Thyroid gland (tissue), 4 donors: ENCODE data around the gene DUSP8. TPM values are rescaled to one million over a fixed set of nuclear protein-coding genes. Genes with fewer than 3 reads are reported as not detected.
A peak's percentile ranks its signal among the peaks of the same experiment; 100 is the strongest.

ENCODE experiments used
- DNase-seq, 2 donors: peaks; one replicate each; pipeline ENCODE4 v3.0.0-alpha.2; 2019
- H3K27ac ChIP-seq, 3 donors: fragments of 200-600 bp; sonication (generic); 1 replicate in 2 of 3; 2 replicates in 1 of 3; pipeline ENCODE4 v1.5.1; 2016 to 2019; ENCODE audit warnings: mild to moderate bottlenecking in 1 of 3, moderate library complexity in 1 of 3
- H3K27me3 ChIP-seq: fragments of 200-600 bp; sonication (generic); one replicate; pipeline ENCODE4 v1.5.1; 2019
- H3K36me3 ChIP-seq, 2 donors: fragments of 200-600 bp; sonication (generic); one replicate each; pipeline ENCODE4 v1.5.1; 2016 to 2019
- H3K4me1 ChIP-seq, 2 donors: fragments of 200-600 bp; sonication (generic); one replicate each; pipeline ENCODE4 v1.5.1; 2017 to 2019
- H3K4me3 ChIP-seq, 3 donors: fragments of 200-600 bp; sonication (generic); replicated peaks in 1 of 3; 1 replicate in 2 of 3; 2 replicates in 1 of 3; pipeline ENCODE4 v1.5.1; 2016; ENCODE audit warnings: mild to moderate bottlenecking in 1 of 3
- H3K9me3 ChIP-seq: fragments of 200-600 bp; sonication (generic); one replicate; pipeline ENCODE4 v1.5.1; 2017
- CTCF ChIP-seq, 6 experiments: fragments of 200-600 bp in 3 of 6; fragments of 450-650 bp in 3 of 6; sonication (generic) in 3 of 6; IDR thresholded peaks; one replicate each; pipeline ENCODE4 v1.5.1; 2016 to 2019; ENCODE audit warnings: antibody characterized with exemption in 6 of 6, mild to moderate bottlenecking in 2 of 6, inconsistent platforms in 1 of 6, moderate library complexity in 1 of 6
- POLR2A ChIP-seq, 2 donors: fragments of 450-650 bp; IDR thresholded peaks; one replicate each; pipeline ENCODE4 v1.6.1; 2017; ENCODE audit warnings: antibody characterized with exemption in 2 of 2, mild to moderate bottlenecking in 2 of 2, moderate library complexity in 1 of 2
- WGBS, 2 donors: methylation state at CpG; one replicate each; pipeline ENCODE4 v1.1.5; 2017; 5-methylcytosine and 5-hydroxymethylcytosine counted together
- intact Hi-C: fragments of 100-400 bp; cut with DNase I; formaldehyde crosslinking; loops from one replicate; pipeline ENCODE4 v1.15.1; 2023
- total RNA-seq, 4 donors: library from RNA; depleted of rRNA; stranded (reverse); fragments of >200 nt; gene quantifications; one replicate each; pipeline ENCODE4 v1.2.3, GENCODE V29; 2016

The DUSP8 gene
- total RNA-seq, 4 donors from 2014 or later = 1.3 to 3.5 (median 2.5) TPM

GRCh38 chr11:1553808-1554594, 18.1 kb downstream of the DUSP8 start:
- intact Hi-C loops = no loop called here
- TF ChIP-seq POLR2A (IDR thresholded peaks at IDR 0.05) (peak in 1 of 2 donors; percentile 36), CTCF (IDR thresholded peaks at IDR 0.05) (peak in 4 of 6 experiments; percentile 30 to 45 (median 38))
- WGBS, 2 donors = 35 to 39% methylated on average over 12 to 20 of the region's 20 CpGs
- DNase-seq = peak; percentile 95 to 98
- H3K27ac ChIP-seq = peak overlapping the region; percentile 53 to 84 (median 72)
- H3K9me3 ChIP-seq = no peaks in the 10 kb centered on the region
- no peaks in the 10 kb centered on the region for H3K27me3 ChIP-seq
- H3K4me3 ChIP-seq = no peak overlapping the region
- peaks cover 5 to 9% of the 10 kb centered on the region in 2 donors for H3K36me3 ChIP-seq
- H3K4me1 ChIP-seq = peaks cover 16 to 36% of the 10 kb centered on the region in 2 donors

- TF ChIP-seq CTCF (IDR thresholded peaks at IDR 0.05) (no peak), POLR2A (IDR thresholded peaks at IDR 0.05) (no peak)
- H3K27me3 ChIP-seq = no peaks in the 10 kb centered on the region
- no peaks in the 10 kb centered on the region for H3K36me3 ChIP-seq
- WGBS, 2 donors = 81 to 96% methylated on average over 13 of the region's 13 CpGs
- no peak overlapping the region for H3K4me3 ChIP-seq
- peak overlapping the region; percentile 84 to 93 (median 88) for H3K27ac ChIP-seq
- intact Hi-C loops = loop anchor here (10.0 kb wide), 1 partner anchor 75 kb away; the partner anchor contains the start of genes KRTAP5-4 and KRTAP5-5
- no peaks in the 10 kb centered on the region for H3K9me3 ChIP-seq
- DNase-seq = no peak
- H3K4me1 ChIP-seq = peaks cover 21 to 49% of the 10 kb centered on the region in 2 donors
These were observed 22.4 kb downstream of the DUSP8 start for GRCh38 chr11:1549338-1550330.

- H3K4me3 ChIP-seq = peak overlapping the region in 1 of 3 donors; percentile 30
- H3K36me3 ChIP-seq = no peaks in the 10 kb centered on the region
- peak overlapping the region; percentile 84 to 93 (median 88) for H3K27ac ChIP-seq
- DNase-seq = peak; percentile 94 to 96
- H3K9me3 ChIP-seq = no peaks in the 10 kb centered on the region
- H3K27me3 ChIP-seq = no peaks in the 10 kb centered on the region
- WGBS, 2 donors = 10 to 11% methylated on average over 18 to 27 of the region's 34 CpGs
- TF ChIP-seq CTCF (IDR thresholded peaks at IDR 0.05) (peak in 1 of 6 experiments; percentile 6), POLR2A (IDR thresholded peaks at IDR 0.05) (peak in 1 of 2 donors; percentile 89)
- intact Hi-C loops = loop anchor here (10.0 kb wide), 1 partner anchor 76 kb away; the partner anchor contains the start of genes KRTAP5-4 and KRTAP5-5
- H3K4me1 ChIP-seq = peaks cover 12 to 40% of the 10 kb centered on the region in 2 donors
These were observed 23.6 kb downstream of the DUSP8 start for GRCh38 chr11:1548221-1549070.

- no peaks in the 10 kb centered on the region for H3K27me3 ChIP-seq
- H3K36me3 ChIP-seq = no peaks in the 10 kb centered on the region
- TF ChIP-seq POLR2A (IDR thresholded peaks at IDR 0.05) (no peak), CTCF (IDR thresholded peaks at IDR 0.05) (no peak)
- 11 to 25% methylated on average over 18 to 22 of the region's 33 CpGs for WGBS, 2 donors
- H3K9me3 ChIP-seq = no peaks in the 10 kb centered on the region
- no peak for DNase-seq
- peaks cover 12 to 36% of the 10 kb centered on the region in 2 donors for H3K4me1 ChIP-seq
- peak overlapping the region; percentile 84 to 93 (median 88) for H3K27ac ChIP-seq
- peak overlapping the region in 1 of 3 donors; percentile 30 for H3K4me3 ChIP-seq
- intact Hi-C loops = loop anchor here (2.0 to 10.0 kb wide), 2 partner anchors 27 to 77 kb away; partner anchors contain the start of genes KRTAP5-4 and KRTAP5-5
These were observed 24.5 kb downstream of the DUSP8 start for GRCh38 chr11:1547467-1548098.
